HG03139 (cell line): ENCODE measurements around the gene ATXN2L.
"Not testable (repeated sequence)": the region's sequence is repeated elsewhere in the genome, so short reads cannot be mapped to it uniquely, and the experiment has no call there.

Experiments used
- ATAC-seq: cut with Tn5 transposase; IDR thresholded peaks from one replicate; pipeline ENCODE4 v1.9.1; 2021; ENCODE audit not compliant: unreplicated experiment

The ATXN2L gene

DNA sequence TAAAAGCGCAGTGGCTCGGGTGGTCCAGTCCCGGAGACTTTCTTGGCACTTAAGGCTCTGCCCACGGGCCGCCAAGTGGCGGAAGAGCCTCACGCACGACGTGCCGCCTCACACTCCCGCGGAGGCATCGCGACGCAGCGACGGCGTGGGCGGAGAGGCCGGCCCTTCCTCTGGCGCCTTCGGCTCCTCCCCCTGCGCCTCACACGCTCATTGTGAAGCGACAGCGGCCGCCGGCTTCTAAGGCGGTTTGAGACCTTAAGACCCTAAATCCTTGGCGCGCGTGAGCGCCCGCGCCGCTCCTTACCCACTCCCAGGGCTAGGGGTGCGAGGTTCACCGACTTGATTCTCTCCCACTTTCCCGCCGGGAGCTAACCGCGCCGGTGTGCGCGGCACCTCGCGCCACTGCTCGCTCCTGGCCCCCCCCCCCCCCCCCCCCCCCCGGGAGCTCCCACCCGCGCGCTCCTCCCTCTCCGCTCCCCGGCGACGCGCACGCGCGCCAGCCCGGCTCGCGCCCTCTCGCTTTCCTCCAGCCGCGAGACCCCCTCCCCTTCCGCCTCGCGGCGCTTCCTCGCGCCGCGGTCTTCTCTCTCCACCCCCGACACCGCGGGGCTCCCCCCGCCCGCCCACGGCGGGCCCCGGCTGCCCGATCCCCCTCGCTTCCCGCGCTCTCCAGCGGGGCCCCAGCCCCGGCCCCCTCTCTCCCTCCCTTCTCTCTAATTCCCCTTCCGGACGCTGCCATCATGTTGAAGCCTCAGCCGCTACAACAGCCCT is at the start of gene ATXN2L:
TSS of gene ATXN2L (plus strand) at position 480 of the 771 bp plus-strand sequence. CDS start at position 741, 261 bp downstream.
- peak; percentile 45 for ATAC-seq

DNA sequence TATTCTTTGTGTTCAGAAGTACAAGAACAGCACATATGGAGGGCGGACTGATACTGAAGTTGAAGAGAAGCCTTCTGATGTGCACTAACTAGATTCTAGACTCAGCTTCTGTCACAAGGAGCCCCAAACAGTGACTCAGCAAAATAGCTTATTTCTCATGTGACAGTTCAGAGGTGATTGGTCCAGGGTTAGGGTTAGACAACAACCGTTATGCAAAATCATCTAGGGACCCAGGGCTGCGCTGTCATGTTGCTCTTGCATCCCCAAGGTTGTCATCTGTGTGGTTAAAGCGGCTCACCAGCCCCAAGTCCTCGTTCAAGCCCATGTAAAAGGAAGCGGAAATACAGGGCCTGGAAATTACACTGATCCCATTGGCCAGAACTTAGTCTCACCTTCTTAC is 41.1 kb upstream of the ATXN2L start:
- ATAC-seq: not testable (repeated sequence)

- not testable (repeated sequence) for ATAC-seq
These were observed 40.4 kb upstream of the ATXN2L start for GRCh38 chr16:28782357-28782756.

GRCh38 chr16:28802235-28803019 is 20.4 kb upstream of the ATXN2L start:
- not testable (repeated sequence) for ATAC-seq

- not testable (repeated sequence) for ATAC-seq
These were observed 15.2 kb upstream of the ATXN2L start for GRCh38 chr16:28807445-28808120.

- no peak for ATAC-seq
These were observed 2.8 kb upstream of the ATXN2L start for GRCh38 chr16:28820016-28820415.

DNA sequence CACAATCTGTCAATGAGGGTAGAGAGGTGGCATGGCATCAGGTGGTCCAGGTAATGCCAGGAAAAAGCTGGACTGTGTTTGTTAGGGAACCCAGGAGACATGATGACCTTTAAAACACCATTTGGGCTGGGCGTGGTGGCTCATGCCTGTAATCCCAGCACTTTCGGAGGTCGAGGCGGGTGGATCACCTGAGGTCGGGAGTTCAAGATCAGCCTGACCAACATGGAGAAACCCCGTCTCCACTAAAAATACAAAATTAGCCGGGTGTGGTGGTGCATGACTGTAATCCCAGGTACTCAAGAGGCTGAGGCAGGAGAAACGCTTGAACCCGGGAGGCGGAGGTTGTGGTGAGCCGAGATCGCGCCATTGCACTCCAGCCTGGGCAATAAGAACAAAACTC is 2.3 kb upstream of the ATXN2L start:
- ATAC-seq: not testable (repeated sequence)

DNA sequence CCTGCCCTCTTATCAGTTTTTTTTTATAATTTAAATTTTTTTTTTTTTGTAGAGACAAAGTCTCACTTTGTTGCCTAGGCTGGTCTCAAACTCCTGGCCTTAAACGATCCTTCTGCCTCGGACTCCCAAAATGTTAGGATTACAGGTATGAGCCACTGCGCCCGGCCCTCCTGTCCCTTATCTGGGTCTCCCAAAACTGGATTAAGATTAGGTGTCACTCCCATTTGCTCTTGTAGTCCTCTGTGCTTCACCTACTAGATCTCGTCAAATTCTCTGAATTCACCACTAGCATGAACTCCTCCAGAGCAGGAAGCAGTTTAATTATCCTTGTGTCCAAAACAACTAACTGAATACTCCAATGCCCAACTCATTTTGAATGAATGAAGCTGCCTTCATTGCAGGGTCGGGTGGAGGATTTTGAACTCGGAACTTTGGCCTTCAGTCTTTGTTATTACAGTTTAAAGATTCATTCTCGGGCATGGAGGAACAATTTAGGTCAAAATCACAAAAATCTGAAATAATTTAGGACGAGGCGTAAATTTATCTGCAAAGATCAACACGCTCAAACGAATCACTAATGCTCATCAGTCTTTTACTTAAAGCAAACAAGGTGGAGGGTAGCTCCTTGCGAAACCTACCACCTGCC is 802 bp upstream of the ATXN2L start:
- no peak for ATAC-seq

DNA sequence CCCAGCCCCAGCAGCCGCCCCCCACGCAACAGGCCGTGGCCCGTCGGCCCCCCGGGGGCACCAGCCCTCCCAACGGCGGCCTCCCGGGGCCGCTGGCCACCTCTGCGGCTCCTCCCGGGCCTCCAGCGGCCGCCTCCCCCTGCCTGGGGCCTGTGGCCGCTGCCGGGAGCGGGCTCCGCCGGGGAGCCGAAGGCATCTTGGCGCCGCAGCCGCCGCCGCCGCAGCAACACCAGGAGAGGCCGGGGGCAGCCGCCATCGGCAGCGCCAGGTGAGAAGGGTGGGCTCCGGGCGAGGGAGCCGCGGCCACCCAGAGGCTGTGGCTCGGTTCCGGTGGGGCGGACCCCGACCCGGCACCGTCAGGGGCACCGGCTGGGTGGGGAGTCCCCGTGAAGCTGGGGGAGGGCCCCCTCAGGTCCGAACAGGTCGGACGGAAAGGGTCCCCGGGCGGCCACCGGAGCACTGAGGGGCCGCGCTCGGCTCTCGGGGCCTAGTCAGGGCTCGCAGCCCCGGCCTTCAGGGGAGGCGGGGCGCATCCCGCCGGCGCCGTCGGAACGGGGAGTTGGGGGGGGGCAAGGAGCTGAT is 583 bp downstream of the ATXN2L start:
- ATAC-seq: peak; percentile 11

GRCh38 chr16:28823873-28824716 is 1.3 kb downstream of the ATXN2L start:
- ATAC-seq: peak; percentile 56

GRCh38 chr16:28824717-28824973 is 1.8 kb downstream of the ATXN2L start:
- no peak for ATAC-seq

DNA sequence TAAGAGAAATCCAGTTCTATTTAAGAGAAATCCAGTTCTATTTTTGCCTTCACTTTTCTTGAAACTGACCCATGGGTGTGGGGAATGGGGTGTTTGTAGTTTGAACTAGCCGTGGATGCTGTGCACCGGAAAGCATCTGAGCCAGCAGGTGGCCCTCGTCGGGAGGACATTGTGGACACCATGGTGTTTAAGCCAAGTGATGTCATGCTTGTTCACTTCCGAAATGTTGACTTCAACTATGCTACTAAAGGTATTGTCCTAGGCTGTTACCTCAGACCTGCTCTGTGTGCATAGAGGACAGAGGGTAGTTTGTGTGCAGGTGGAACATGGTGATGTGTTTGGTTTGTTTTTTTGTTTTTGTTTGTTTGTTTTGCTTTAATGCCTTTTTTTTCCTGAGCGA is 3.3 kb downstream of the ATXN2L start:
- no peak for ATAC-seq

GRCh38 chr16:28829747-28830146 is 6.9 kb downstream of the ATXN2L start:
- ATAC-seq: no peak

DNA sequence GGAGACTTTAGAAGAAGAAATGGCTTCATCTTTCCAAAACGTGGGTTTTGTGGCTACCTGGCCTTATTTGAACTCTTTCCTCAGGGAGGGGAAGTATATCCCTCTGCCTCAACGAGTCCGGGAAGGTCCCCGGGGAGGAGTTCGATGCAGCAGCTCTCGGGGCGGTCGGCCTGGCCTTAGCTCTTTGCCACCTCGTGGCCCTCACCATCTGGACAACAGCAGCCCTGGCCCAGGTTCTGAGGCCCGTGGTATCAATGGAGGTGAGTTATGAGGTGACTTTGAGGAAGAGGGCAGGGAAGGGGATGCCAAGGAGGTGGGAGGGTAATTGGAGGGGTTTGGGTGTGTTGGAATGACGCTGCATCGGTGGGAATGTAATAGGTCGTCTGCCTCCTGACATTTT is 7.7 kb downstream of the ATXN2L start:
- ATAC-seq: no peak

DNA sequence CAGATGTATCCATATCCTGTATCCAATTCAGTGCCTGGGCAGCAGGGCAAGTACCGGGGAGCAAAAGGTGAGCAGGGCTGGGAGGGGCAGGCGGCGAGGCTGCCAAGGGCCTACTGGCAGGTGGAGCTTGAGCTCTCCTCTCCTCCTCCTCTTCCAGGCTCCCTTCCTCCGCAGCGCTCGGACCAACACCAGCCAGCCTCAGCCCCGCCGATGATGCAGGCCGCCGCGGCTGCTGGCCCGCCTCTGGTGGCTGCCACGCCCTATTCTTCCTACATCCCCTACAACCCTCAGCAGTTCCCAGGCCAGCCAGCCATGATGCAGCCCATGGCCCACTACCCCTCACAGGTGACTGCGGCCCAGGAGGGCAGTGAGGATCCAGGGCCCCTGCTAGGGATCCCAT is 11.6 kb downstream of the ATXN2L start:
- no peak for ATAC-seq

- no peak for ATAC-seq
These were observed 12.4 kb downstream of the ATXN2L start for GRCh38 chr16:28834873-28835863.

GRCh38 chr16:28835864-28836760 is 13.3 kb downstream of the ATXN2L start:
- no peak for ATAC-seq

DNA sequence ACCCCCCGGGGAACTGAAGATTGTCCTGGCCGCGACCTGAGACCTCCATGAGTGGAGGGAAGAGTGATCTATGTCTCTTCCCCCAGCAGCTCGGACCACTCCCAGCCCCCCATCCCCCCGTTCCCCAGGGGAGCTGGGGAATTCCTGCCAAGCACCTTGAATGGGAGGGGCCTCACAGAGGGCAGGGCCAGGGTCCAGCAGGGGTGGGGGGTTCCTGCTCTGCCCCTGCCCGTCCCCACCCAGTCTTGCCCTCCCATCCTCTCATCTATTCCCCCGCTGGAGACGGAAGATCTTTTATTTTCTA is 13.9 kb downstream of the ATXN2L start:
- ATAC-seq: no peak
